Bone marrow (tissue), 2 donors: ENCODE results near the gene SPTAN1.
A peak's percentile ranks its signal among the peaks of the same experiment; 100 is the strongest.

Experiments
- DNase-seq, 2 donors: peaks; one replicate each; lab custom pipeline; 2025; lab: John Stamatoyannopoulos, UW

The SPTAN1 gene

DNA sequence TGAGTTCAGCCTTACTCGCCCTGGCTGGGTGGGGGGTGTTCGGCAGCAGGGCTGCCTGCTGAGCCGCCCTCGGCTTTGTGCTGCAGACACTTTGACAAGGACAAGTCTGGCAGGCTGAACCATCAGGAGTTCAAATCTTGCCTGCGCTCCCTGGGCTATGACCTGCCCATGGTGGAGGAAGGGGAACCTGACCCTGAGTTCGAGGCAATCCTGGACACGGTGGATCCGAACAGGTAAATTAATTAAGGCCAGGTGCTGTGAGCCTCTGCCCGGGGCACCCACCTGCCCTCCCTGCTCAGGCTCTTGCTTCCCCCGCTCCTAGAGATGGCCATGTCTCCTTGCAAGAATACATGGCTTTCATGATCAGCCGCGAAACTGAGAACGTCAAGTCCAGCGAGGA lies 80.1 kb downstream of the SPTAN1 start:
- DNase-seq, result no peak

DNA sequence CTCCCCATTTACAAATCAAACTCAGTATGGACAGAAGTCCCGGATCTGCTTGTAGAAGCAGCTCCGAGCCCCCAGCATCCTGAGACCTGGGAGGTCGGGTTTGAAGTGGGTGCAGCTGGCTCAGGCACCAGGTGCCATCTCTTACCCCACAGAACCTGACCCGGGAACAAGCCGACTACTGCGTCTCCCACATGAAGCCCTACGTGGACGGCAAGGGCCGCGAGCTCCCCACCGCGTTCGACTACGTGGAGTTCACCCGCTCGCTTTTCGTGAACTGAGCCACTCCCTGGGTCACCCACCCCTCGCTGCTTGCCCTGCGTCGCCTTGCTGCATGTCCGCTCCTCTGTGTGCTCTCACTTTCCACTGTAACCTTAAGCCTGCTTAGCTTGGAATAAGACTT lies 80.7 kb downstream of the SPTAN1 start:
- DNase-seq, result no peak

DNA sequence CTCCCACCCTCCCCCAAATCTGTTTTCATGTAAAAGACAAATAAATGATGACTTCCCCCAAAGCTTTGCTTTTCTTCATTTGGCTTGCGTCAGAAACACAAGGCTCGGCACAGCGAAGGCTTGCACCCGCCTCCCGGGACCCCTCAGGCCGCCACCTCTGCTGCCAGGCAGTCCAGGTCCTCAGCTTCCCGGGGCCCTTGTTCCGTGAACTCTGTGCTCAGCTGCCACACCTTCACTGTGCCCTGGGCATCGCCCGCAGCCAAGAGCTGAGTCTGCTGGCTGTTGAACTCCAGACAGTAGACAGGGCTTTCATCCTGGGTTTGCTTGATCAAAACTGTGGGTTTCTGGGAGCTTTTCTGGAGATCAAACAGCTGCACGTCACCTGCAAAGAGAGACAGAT lies 81.2 kb downstream of the SPTAN1 start:
- no peak for DNase-seq

DNA sequence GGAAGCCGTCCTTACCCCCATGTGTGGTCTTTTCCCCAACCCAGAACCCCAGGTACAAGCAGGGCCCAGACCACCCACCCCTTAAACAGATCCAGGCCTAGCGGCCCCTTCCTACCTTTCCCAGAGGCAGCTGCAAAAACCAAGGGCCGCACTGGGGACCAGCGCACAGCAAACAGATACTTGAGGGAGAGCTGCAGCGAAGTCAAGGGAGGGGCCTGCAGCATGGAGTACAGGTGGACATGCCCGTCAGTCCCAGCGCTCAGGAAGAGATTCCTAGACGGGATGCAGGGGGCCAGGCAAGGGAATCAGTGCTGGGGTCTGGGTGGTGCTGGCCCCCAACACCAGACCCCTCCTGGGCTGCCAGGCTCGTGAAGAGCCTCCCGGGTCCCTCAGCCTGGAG lies 81.7 kb downstream of the SPTAN1 start:
- no peak for DNase-seq

GRCh38 chr9:128634651-128635262 lies 82.4 kb downstream of the SPTAN1 start:
- DNase-seq, result no peak

GRCh38 chr9:128635266-128636023 lies 83.1 kb downstream of the SPTAN1 start:
- no peak for DNase-seq

DNA sequence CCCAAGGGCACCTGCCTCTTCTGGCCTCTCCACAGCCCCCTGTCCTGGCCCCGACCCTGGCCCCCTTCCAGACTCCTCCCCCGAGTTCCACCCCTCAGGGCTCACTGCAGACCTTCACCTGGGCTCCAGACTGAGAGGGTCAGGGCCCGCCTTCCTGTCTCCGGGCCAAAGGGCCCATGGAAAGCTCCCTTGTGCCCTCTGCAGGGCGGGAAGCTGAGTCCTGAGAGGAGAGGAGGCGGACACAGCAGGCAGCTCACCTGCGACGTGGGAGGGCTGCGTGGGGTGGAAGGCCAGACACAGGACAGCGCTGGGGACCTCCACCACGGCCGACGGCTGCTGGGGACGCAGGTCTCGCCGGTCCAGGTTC lies 83.6 kb downstream of the SPTAN1 start:
- no peak for DNase-seq

GRCh38 chr9:128636556-128637530 lies 84.5 kb downstream of the SPTAN1 start:
- DNase-seq, result no peak

DNA sequence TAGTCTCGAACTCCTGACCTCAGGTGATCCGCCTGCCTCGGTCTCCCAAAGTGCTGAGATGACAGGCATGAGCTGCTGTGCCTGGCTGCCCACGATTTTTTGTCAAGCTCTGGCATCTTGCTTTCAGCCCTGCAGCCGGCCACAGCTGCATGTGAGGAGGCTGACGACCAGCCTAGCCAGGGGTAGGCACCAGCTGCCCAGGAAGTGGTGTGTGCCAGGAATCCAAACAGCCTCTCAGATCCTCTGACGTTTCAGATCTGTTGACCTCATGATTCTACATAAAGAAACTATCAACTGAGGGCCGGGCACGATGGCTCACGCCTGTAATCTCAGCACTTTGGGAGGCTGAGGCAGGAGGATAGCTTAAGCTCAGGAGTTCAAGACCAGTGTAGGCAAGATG lies 85.3 kb downstream of the SPTAN1 start:
- DNase-seq, result no peak

DNA sequence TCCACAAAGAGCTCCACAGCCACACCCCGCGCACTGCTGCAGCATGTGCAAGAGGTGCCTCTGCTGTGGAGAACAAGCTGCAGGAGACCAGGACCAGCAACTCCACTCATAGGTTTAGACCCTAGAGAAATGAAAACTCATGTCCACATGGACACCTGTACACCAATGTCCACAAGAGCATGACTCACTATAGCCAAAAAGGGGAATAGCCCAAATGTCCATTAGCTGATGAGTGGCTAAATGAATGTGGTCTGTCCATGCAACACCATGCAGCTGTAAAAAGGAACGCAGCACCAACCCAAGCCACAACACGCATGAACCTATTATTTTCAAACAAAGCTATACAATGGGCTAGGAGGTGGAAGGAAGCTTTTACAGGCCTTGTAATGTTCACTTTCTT lies 86.2 kb downstream of the SPTAN1 start:
- no peak for DNase-seq

- DNase-seq, result no peak
Measured at GRCh38 chr9:128640603-128641002, 88.2 kb downstream of the SPTAN1 start.

DNA sequence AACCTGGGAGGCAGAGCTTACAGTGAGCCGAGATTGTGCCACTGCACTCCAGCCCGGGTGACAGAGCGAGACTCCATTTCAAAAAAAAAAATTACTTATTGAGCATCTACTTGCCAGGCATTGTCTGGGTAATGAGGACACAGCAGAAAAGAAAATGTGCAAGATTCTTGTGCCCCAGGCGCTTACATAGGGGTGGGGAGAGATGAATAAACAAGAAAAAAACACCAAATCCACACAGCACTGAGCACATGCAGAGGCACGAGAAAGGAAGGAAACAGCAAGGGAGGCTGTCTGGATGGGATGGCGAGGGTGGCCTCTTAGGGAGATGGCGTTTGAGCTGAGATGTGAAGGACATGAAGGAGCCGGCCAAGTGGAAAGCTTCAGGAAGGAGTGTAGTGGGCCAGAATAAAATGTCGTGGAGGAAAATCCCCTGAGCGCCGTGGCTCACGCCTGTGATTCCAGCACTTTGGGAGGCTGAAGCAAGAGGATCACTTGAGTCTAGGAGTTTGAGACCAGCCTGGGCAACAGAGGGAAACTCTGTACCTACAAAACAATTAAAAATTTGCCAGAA lies 90.4 kb downstream of the SPTAN1 start:
- no peak for DNase-seq

GRCh38 chr9:128643519-128644300 lies 91.3 kb downstream of the SPTAN1 start:
- DNase-seq, result no peak

DNA sequence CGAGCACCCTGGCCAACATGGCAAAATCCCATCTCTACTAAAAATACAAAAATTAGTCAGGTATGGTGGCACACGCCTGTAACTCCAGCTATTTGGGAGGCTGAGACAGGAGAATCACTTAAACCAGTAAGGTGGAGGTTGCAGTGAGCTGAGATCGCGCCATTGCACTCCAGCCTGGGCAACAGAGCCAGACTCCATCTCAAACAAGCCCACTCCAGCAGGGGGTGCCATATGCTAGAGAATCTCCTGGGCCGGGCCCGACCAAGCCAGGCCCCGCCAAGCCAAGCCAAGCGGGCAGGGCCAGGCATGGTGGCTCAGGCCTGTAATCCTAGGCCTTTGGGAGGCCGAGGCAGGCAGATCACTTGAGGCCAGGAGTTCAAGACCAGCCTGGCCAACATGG lies 95.8 kb downstream of the SPTAN1 start:
- peak; percentile 3 to 37 for DNase-seq

GRCh38 chr9:128651798-128652197 lies 99.4 kb downstream of the SPTAN1 start:
- DNase-seq, result no peak

- no peak for DNase-seq
Measured at GRCh38 chr9:128653908-128654307, 101.5 kb downstream of the SPTAN1 start.

- no peak for DNase-seq
Measured at GRCh38 chr9:128654481-128654880, 102.1 kb downstream of the SPTAN1 start.

DNA sequence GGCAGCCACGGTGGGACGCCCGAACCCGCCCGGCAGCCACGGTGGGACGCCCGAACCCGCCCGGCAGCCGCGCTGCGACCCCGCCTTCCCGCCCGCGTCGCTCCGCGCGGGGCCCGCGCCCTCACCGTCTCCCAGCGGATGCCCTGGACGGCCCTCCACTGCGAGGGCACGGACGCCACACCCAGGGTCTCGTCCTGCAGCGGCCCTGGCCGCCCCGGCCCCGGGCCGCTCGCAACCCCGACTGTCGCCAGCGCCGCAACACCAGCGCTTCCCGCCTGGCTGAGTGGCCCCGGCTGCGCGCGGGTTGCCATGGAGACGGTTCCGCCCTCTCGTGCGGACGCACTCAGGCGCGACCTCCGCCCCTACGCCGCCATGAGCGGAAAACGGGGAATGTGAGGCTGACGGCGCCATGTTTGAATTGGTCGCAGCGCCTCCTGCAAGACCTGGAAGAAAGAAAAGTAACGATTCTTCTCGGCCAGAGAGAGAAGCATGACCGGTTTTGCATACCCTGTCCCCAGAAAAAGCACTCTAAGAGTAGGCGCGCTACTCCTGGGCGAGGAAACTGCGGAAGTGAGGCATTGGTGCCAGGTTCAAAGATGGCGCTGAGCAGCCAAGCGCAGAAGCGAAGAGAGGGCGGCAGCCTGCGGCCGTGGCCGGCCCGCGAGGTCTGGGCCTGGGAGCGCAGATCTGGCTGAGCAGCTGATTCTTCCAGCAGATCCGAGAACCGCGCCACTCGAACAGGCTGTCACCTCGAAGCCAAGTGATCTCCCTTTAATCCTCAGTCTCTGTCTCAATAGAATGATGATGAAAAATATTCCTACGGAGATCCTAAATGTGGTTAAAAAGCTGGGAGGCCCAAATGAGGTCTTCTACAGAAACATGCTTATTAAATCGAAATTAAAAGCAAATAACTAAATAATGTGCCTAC lies 104.3 kb downstream of the SPTAN1 start, which contains the start of gene DYNC2I2:
Gene DYNC2I2, minus strand, starts transcription at position 432 of the 928 bp plus-strand sequence. Its CDS starts 121 bp downstream, at position 311.
- peak; percentile 84 to 89 for DNase-seq

GRCh38 chr9:128657344-128657704 lies 104.9 kb downstream of the SPTAN1 start:
- no peak for DNase-seq

DNA sequence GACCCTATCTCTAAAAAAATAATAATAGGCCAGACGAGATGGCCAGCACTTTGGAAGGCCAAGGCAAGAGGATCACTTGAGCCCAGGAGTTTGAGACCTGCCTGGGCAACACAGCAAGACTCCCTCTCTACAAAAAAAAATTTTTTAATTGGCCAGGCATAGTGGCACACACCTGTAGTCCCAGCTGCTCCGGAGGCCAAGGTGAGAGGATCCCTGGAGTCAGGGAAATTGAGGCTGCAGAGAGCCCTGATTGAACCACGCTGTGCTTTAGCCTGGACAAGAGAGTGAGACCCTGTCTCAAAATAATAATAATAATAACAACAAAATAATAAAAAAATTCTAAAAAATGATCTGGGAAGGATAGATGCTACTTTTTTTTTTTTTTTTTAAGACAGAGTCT lies 105.4 kb downstream of the SPTAN1 start:
- DNase-seq, result no peak
